Stimulated activated CD4-positive, alpha-beta T cell treated with anti-CD3 and anti-CD28 coated beads, Interleukin-2, amount 100 ng/mL, for 48 hours (primary cell): ENCODE measurements around the gene ADAMTSL5.

Experiments used
- DNase-seq, 2 donors: peaks; one replicate each; pipeline ENCODE4 v3.0.0-alpha.2; 2020

ADAMTSL5 gene

DNA sequence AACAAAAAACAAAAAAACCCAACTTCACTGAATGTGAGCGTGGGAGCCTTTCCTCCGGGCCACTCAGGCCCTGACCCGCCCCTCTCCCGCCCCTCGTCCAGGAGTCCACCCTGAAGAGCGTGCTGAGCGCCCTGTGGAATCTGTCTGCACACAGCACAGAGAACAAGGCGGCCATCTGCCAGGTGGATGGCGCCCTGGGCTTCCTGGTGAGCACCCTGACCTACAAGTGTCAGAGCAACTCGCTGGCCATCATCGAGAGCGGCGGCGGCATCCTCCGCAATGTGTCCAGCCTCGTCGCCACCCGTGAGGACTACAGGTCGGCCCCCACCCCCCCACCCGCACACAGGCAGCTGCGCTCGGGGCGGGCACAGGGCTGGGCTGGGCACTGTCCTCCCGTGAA lies 51.0 kb downstream of the ADAMTSL5 start:
- DNase-seq = no peak

DNA sequence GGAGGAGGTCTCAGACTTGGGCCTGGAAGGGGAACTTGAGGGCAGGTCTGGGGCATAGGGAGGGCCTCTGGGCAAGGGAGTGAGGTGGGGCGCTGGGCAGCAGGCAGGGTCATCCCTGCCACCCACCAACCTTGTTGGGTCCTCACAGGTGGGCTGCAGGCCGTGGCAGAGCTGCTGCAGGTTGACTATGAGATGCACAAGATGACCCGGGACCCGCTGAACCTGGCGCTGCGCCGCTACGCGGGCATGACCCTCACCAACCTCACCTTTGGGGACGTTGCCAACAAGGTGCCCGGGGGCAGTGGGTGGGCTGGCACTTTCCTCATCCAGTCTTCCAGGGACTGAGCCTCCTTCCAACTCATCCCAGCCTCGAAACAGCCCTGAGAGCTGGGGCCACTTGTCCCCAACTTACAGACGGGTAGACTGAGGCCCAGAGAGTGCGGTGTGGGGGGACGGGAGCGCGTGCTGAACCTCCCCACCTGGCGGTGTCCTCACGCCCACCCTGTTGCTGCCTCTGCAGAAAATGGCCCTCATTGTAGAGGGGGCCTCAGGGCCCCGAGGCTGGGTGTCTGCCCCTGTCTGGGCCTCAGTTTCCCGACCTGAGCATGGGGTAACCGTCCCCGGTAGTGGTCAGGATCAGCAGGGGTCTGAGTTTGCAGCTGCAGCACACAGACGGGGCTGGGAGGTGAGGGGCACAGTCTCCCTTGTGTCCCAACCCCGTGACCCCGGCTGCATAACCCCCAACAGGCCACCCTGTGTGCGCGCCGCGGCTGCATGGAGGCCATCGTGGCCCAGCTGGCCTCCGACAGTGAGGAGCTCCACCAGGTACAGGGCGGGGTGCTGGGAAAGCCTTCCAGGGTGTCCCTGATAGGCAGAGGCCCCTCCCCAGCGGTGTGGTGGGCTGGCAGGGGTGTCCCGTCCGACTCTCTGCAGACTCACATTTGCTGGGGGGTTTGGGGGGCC lies 52.5 kb downstream of the ADAMTSL5 start:
- no peak for DNase-seq

DNA sequence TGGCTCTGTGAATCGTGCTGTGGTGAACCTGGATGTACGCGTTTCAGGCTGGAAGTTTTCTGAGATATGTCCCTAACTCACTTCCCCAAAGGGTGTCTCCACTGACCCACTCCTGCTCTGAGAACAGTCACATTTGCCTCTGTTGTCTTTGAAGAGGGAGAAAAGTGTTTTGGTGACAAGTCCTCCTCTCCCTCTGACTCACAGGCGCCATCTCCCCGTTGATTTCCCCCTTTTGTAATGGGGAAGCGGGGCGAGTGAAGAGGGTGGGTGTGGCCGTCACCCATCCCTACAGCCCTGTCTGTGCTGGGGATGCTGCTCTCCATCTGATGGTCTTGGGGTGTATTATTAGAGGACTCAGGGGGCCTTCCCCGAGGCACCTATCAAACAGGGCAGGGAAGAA lies 53.3 kb downstream of the ADAMTSL5 start:
- DNase-seq = no peak

DNA sequence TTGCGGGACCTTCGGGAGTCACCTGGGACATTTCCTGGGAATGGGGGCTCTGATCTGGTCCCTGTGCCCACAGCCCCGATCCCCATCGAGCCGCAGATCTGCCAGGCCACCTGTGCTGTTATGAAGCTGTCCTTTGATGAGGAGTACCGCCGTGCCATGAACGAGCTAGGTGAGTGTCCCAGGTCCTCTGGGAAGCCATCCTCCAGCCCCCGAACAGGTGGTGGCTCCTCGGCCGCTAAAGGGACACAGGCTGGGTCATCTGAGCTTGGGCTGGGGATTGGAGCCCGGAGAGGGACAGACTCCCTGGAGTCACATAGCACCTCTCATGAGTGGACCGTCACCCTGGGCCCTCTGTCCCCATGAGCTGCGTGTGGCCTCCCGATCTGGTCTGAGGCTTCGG lies 54.9 kb downstream of the ADAMTSL5 start:
- DNase-seq = no peak

DNA sequence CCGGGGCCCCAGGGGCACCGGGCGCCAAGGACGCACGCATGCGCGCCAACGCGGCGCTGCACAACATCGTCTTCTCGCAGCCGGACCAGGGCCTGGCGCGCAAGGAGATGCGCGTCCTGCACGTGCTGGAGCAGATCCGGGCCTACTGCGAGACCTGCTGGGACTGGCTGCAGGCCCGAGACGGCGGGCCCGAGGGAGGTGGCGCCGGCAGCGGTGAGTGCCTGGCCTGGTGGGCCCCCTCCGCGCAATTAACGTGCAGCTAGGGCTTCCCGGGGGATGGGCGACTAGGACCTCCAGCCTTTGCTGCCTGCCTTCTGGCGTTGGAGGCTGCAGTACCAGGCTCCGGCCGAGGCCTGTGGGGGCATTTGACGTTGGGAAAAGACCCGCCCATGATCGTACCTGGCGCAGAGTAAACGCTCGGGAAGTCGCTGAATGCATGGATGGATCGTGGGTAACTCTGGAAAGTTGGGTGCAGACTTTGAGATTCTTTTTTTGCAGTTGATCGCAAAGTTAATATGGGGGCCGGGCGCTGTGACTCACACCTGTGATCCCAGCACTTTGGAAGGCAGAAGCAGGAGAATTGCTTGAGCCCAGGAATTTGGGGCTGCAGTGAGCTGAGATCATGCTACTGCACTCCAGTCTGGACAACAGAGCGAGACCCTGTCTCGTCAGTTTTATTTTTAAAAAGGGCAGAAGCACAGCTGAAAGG lies 55.6 kb downstream of the ADAMTSL5 start:
- no peak for DNase-seq

DNA sequence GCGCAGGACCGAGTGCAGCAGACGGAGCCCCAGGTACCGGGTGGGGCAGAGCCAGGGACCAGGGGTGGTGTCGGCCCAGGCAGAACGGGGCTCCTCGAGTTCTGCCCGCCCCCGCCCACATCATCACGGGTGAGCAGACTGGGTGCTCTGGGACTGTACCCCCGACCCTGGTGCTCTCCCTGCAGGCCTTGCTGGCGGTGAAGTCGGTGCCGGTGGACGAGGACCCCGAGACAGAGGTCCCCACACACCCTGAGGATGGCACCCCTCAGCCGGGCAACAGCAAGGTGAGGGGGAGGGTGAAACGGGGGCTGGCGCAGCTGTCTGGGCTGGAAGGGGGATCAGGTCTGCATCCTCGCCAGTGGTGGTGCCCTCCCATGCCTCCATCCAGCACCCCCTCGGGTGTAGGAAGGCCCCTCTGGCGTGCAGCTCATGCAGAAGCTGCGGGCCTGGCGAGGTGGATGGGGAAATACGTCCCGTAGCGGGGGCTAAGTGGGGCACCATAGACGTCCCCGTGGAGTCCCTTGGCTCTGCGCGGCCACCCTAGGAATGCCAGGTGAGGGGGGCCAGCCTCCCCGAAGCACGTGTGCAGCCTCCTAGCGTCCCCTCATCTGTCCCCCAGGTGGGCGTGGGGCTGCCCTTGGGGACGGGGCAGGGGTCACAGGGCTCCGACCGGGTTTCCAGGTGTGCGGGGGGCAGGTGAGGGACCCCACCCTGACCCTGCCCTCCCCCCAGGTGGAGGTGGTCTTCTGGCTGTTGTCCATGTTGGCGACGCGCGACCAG lies 56.5 kb downstream of the ADAMTSL5 start:
- no peak for DNase-seq

DNA sequence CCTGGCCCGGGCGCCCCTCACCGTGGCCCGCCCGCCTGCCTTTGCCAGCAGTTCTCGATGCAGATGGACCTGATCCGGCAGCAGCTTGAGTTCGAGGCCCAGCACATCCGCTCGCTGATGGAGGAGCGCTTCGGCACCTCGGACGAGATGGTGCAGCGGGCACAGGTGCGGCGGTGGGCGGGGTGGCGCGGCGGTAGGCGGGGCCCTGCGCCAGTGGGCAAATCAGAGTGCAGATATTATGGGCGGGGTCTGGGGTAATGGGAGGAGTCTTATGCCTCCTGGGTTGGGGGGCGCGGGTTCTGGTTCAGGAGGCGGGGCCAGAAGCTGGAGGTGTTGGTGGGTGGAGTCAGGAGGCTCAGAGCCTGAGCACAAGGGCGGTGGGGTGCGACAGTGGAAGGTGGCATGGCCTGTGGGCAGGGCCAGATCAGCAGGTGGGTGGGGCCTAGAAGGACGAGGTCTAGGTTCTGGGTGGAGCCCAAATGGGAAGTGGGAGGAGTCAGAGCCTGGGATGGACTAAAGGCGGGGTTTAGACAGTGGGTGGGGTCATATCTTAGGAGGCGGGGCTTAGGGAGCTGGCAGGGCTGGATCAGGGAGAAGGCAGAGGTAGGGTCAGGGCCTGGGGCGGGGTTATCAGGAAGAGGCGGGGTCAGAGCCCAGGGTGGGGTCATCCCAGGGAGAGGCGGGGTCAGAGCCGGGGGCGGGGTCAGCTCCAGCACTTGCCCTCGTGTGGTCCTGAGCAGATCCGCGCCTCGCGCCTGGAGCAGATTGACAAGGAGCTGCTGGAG lies 57.3 kb downstream of the ADAMTSL5 start:
- peak; percentile 51 to 59 for DNase-seq
